Left renal cortex interstitium (tissue), 4 donors: ENCODE data around the gene RBM10. TPM values are rescaled to one million over a fixed set of nuclear protein-coding genes. Genes with fewer than 3 reads are reported as not detected.
A peak's percentile ranks its signal among the peaks of the same experiment; 100 is the strongest.

Experiments used
- DNase-seq, 4 donors: peaks; one replicate each; pipeline ENCODE4 v3.0.0-alpha.2; 2013; ENCODE audit warnings: low read depth in 4 of 4, low spot score in 2 of 4, missing footprints in 1 of 4
- polyA plus RNA-seq, 4 donors: library from polyadenylated mRNA; unstranded; fragments of 120-200 nt; gene quantifications; one replicate each; pipeline ENCODE4 v1.2.1, GENCODE V29; 2013; ENCODE audit not compliant: insufficient read length in 4 of 4

Gene RBM10
- polyA plus RNA-seq, 4 donors: 46.2 to 70.6 (median 60.8) TPM

DNA sequence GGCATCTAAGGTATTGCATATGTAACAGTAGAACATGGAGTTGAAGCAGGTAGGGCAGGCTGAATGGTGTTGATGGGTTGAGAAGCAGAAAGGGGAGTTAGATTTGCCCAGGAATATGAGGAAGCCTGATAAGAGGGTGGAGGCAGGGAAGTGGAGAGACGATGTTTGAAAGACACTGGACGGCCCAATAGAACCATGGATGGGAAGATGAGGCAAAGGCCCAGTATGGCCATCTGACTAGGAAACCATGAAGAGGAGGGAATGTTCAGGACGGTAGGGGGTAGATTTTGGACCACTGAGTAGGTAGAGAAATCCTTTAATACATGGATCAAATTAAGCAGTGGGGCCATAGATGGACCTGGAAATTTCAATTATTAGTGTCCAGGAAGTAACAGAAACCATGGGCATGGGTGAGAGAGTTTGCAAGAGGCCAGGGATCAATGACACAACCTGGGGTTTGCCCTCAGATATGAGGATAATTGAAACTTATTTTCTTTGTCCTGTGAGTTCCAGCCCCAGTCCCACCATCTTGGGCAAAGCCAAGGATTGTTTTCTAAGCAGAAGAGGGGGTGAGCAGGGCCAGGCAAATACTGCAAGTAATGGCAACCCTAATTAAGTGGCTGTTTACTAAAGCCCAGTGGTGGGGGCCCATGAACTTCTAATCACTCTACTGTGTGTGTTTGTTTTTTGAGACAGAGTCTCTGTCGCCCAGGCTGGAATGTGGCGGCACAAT, 85.3 kb downstream of the RBM10 start:
- DNase-seq: no peak

DNA sequence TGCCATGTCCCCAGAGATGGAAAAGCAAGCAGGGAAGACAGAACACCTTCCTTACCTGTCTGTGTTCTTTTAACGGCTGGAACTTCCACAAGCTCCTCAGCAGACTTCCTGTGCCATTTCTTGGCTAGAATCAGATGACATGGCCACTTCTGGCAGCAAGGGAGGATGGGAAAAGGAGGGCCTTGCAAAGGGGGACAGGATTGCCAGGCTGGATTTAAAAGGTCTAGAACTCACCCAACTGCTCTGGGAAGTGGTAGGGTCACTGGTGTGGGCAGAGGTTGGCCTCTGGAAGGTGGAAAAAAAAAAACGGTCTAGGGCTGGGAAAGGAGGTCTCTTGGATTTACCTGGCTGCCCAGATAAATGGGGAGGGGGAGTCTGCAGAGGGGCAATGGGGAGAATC, 86.1 kb downstream of the RBM10 start:
- DNase-seq: no peak

- no peak for DNase-seq
These were observed 87.3 kb downstream of the RBM10 start for GRCh38 chrX:47232197-47232802.

GRCh38 chrX:47232803-47233332, 87.8 kb downstream of the RBM10 start, which contains the start of gene USP11:
TSS of gene USP11 (plus strand) at chrX:47233009. CDS start at chrX:47233044, 35 bp downstream.
- DNase-seq: peak in 1 of 4 donors; percentile 21

DNA sequence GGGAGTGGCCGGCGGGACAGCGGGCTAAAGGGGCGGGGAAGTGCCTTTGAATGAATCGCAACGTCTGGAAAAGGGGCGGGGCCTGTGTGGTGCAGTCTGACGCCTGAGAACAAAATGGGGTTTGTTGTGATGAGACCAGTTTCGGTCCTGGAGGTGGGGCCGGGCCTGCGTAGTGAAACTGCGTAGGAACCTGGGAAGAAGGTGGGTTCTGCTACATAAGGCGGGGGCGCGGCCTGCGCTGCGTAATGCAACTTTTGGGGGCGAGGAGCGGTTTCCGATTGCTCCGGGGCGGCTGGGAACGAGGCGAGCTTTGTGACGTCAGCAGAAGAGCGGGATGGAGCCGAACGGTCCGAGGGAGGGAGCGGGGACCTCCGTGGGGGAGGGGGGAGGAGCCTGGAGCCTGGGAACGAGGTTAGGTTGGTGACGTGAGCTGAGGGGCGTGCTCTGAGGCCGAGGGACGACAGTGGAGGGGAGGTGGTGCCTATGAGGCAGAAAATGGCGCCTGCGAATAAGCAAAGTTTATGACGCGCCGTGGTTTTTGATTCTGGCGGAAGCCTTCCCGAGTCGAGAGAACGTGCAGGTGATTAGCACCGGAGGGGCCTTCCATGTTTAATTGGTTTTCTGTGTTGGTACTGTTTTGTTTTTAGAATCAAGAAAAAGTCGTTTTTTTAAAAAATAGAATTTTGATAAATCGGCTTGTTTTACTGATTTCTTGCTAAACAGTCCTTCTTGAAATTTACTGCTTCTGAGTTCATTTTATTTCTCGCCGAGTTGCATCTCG, 88.5 kb downstream of the RBM10 start:
- peak; percentile 74 to 90 (median 77) for DNase-seq

- DNase-seq: no peak
These were observed 89.6 kb downstream of the RBM10 start for GRCh38 chrX:47234583-47234982.

GRCh38 chrX:47235691-47236103, 90.7 kb downstream of the RBM10 start:
- no peak for DNase-seq

Other genes with a start within 250 kb of the RBM10 start
- 10 to 100 TPM; 22.0 to 26.2 (median 23.5) TPM for gene JADE3, start 232.8 kb upstream of the RBM10 start, polyA plus RNA-seq
- gene RGN, start 66.8 kb upstream of the RBM10 start, polyA plus RNA-seq: 10 to 100 TPM; 29.6 to 34.9 (median 31.2) TPM
- gene NDUFB11, start 519 bp upstream of the RBM10 start, polyA plus RNA-seq: 100 to 1,000 TPM in 2 of 4 donors, 10 to 100 TPM in 2; 90.0 to 132 (median 103) TPM
- gene UBA1, start 48.6 kb downstream of the RBM10 start, polyA plus RNA-seq: 100 to 1,000 TPM; 207 to 308 (median 252) TPM
- 100 to 1,000 TPM; 100 to 144 (median 125) TPM for gene CDK16, start 73.5 kb downstream of the RBM10 start, polyA plus RNA-seq
- gene USP11, start 87.8 kb downstream of the RBM10 start, polyA plus RNA-seq: 100 to 1,000 TPM; 124 to 149 (median 141) TPM
- 1 to 10 TPM in 2 of 4 donors, under 1 TPM in 2; 0.67 to 1.2 (median 0.92) TPM for gene ZNF157, start 225.4 kb downstream of the RBM10 start, polyA plus RNA-seq